Measurements from ENCODE around the gene MUL1.
A peak's percentile ranks its signal among the peaks of the same experiment; 100 is the strongest.

Gene MUL1

GRCh38 chr1:20485527-20486456, 22.2 kb downstream of the MUL1 start, which contains the start of gene CAMK2N1 (continued):
- TF ChIP-seq ZNF239 (tag by site-specific recombination; IDR thresholded peaks at IDR 0.05) (no peak), ZSCAN18 (tag by site-specific recombination; IDR thresholded peaks at IDR 0.05) (0 out of 2 replicates have a peak, but pooled peaks have one; percentile 82), ZNF2 (tag by site-specific recombination; IDR thresholded peaks at IDR 0.05) (peak; percentile 48), ZBTB1 (tag by site-specific recombination; IDR thresholded peaks at IDR 0.05) (peak; percentile 23; the same call in 1 of the 2 replicates), ZFP37 (tag by site-specific recombination; IDR thresholded peaks at IDR 0.05) (peak; percentile 42; the same call in 1 of the 2 replicates), KLF7 (tag by site-specific recombination; IDR thresholded peaks at IDR 0.05; ENCODE audit: borderline replicate concordance) (peak; percentile 91; the same call in 1 of the 2 replicates), ZBTB48 (tag by site-specific recombination; IDR thresholded peaks at IDR 0.05) (peak; percentile 76), PRDM10 (tag by site-specific recombination; IDR thresholded peaks at IDR 0.05) (peak; percentile 62), ZNF558 (tag by site-specific recombination; IDR thresholded peaks at IDR 0.05) (no peak), YY2 (tag by site-specific recombination; IDR thresholded peaks at IDR 0.05) (peak; percentile 74), IKZF3 (tag by site-specific recombination; IDR thresholded peaks at IDR 0.05) (no peak), KLF16 (tag by site-specific recombination; IDR thresholded peaks at IDR 0.05) (peak; percentile 76), ZNF670 (tag by site-specific recombination; IDR thresholded peaks at IDR 0.05; ENCODE audit: low read depth) (no peak), REPIN1 (tag by site-specific recombination; IDR thresholded peaks at IDR 0.05; ENCODE audit: low read depth) (peak; percentile 38; the same call in 1 of the 2 replicates), ZBTB17 (tag by site-specific recombination; IDR thresholded peaks at IDR 0.05) (peak; percentile 75; the same call in 1 of the 2 replicates), ZNF701 (tag by site-specific recombination; IDR thresholded peaks at IDR 0.05) (peak; percentile 70; the same call in 1 of the 2 replicates), ZNF341 (tag by site-specific recombination; IDR thresholded peaks at IDR 0.05; ENCODE audit: low read depth) (peak; percentile 44), ZBTB11 (tag by site-specific recombination; conservative IDR thresholded peaks at IDR 0.05; ENCODE audit: low read depth) (peak; percentile 25), PRDM1 (tag by site-specific recombination; IDR thresholded peaks at IDR 0.05) (peak; percentile 94), ZNF560 (tag by site-specific recombination; IDR thresholded peaks at IDR 0.05; ENCODE audit: borderline replicate concordance) (no peak), ZNF629 (tag by site-specific recombination; IDR thresholded peaks at IDR 0.05) (peak; percentile 62), ZNF26 (tag by site-specific recombination; IDR thresholded peaks at IDR 0.05) (no peak)

Measured in HEK293 (cell line).